Peyer's patch (tissue), 4 donors: Measurements from ENCODE around the gene FGGY.

Experiments
- CTCF ChIP-seq, 6 experiments: fragments of 450-650 bp in 4 of 6; fragments of 200-600 bp in 2 of 6; sonication (generic) in 1 of 6; IDR thresholded peaks; one replicate each; pipeline ENCODE4 v1.5.1; 2017 to 2019; ENCODE audit warnings: antibody characterized with exemption in 6 of 6, mild to moderate bottlenecking in 3 of 6, moderate library complexity in 1 of 6
- POLR2A ChIP-seq, 2 donors: fragments of 450-650 bp; IDR thresholded peaks; one replicate each; pipeline ENCODE4 v1.5.1; 2017; ENCODE audit warnings: antibody characterized with exemption in 2 of 2, mild to moderate bottlenecking in 2 of 2, moderate library complexity in 2 of 2

- TF ChIP-seq CTCF (IDR thresholded peaks at IDR 0.05): no peak
- no peak for TF ChIP-seq POLR2A (IDR thresholded peaks at IDR 0.05)
Observed at GRCh38 chr1:59645893-59646292, 349.0 kb downstream of the FGGY start.
